Measurements from ENCODE around the gene FAM151A. TPM values are rescaled to one million over a fixed set of nuclear protein-coding genes. Genes with fewer than 3 reads are reported as not detected.
A peak's percentile ranks its signal among the peaks of the same experiment; 100 is the strongest.

Gene FAM151A
- total and polyA plus RNA-seq, 2 of the 13 experiments (the other 11 are each of a cell fraction or from before 2014, with no cell fraction given) = 0.29 to 3.6 TPM

- H3K4me3 ChIP-seq (replicated peaks in 1 of 3; ENCODE audit: insufficient read depth in 1 of 3, low read depth in 2 of 3, low read length in 3 of 3) = no peak overlapping the region
- ChIA-PET POLR2A (no interaction called here), CTCF (ENCODE audit: low intra/inter-chr PET ratio, low total read pairs) (no interaction called here)
- no peak overlapping the region for H3K27ac ChIP-seq (ENCODE audit: extremely low read length, insufficient read depth, low read length)
- H2AFZ ChIP-seq (ENCODE audit: low read length) = no peak overlapping the region
- H3K4me2 ChIP-seq (ENCODE audit: low read depth, low read length) = no peak overlapping the region; the same call in 1 of the 2 replicates
- no peaks in the 10 kb centered on the region for H4K20me1 ChIP-seq (ENCODE audit: insufficient read depth, low read length)
- in situ Hi-C loops (cut with HindIII; ENCODE audit: extremely low pct_ligation_motif_present, low pct_unique_long_range_greater_than_20kb) (no loop called here), intact Hi-C loops (cut with micrococcal nuclease; ENCODE audit: unreplicated experiment) (no loop called here)
- H3K36me3 ChIP-seq (replicated peaks in 1 of 2; ENCODE audit: control insufficient read depth in 1 of 2, insufficient read depth in 2 of 2, low read length in 2 of 2) = no peaks in the 10 kb centered on the region
- H3K9me3 ChIP-seq (ENCODE audit: low read length) = no peaks in the 10 kb centered on the region
- H3K79me2 ChIP-seq (ENCODE audit: insufficient read depth, low read length) = no peaks in the 10 kb centered on the region
- no peak for FAIRE-seq
- WGBS (ENCODE audit: low lambda C conversion rate) = 38% methylated on average over 7 of the region's 8 CpGs
- BruUV-seq (replicated peaks) = no TSS peak
- H3K4me1 ChIP-seq (ENCODE audit: insufficient read depth, low read length) = peaks cover 19% of the 10 kb centered on the region
- H3K9ac ChIP-seq (ENCODE audit: insufficient read depth, low read depth, low read length) = no peak overlapping the region
- DNase-seq (ENCODE audit: low spot score) = no peak
- TF ChIP-seq ZFP91 (CRISPR knock-in tag; IDR thresholded peaks at IDR 0.05; ENCODE audit: borderline replicate concordance) = peak; percentile 77
- TF ChIP-seq ZNF574 (CRISPR knock-in tag; IDR thresholded peaks at IDR 0.05) = no peak
- no peak for TF ChIP-seq ADNP (CRISPR knock-in tag; IDR thresholded peaks at IDR 0.05)
- TF ChIP-seq ARNT2 (CRISPR knock-in tag; IDR thresholded peaks at IDR 0.05; ENCODE audit: low read depth) = no peak
- peak; percentile 18; the same call in 2 of the 3 replicates for ATAC-seq
- no peaks in the 10 kb centered on the region for H3K27me3 ChIP-seq (ENCODE audit: control insufficient read depth in 1 of 2, insufficient read depth in 2 of 2, low read length in 2 of 2)
These were observed 8.8 kb downstream of the FAM151A start for GRCh38 chr1:54614563-54614962.

Measured in HepG2 (cell line).